H1 (cell line): ENCODE measurements around the gene AGAP3. TPM values are rescaled to one million over a fixed set of nuclear protein-coding genes. Genes with fewer than 3 reads are reported as not detected.

Experiments used
- CTCF ChIA-PET: fragments of 300-600 bp; sonication (Branson Sonifier 250); formaldehyde crosslinking; loops from one replicate; lab custom pipeline; 2021; ENCODE audit not compliant: partially characterized antibody; lab: Charles Lee
- POLR2A ChIA-PET: fragments of 300-600 bp; sonication (Branson Sonifier 250); formaldehyde crosslinking; loops from one replicate; lab custom pipeline; 2021; ENCODE audit warnings: inconsistent platforms; ENCODE audit not compliant: partially characterized antibody; lab: Charles Lee
- DNase-seq, 2 experiments: peaks; one replicate each; pipeline versions ENCODE4 v3.0.0 to v3.0.0-alpha.2; 2010 to 2022; ENCODE audit warnings: low spot score in 2 of 2, low read depth in 1 of 2, mixed read lengths in 1 of 2
- FAIRE-seq: peaks from 2 replicates; lab custom pipeline; 2011; peaks lifted over from hg19 to GRCh38; lab: Jason Lieb, UNC
- H2AFZ ChIP-seq: 2 replicates; pipeline ENCODE4 v1.8.1; 2012; ENCODE audit warnings: low read length, inconsistent platforms
- H2AK5ac ChIP-seq: 2 replicates; pipeline ENCODE4 v1.6.1; 2013; ENCODE audit warnings: low read depth, low read length
- H2BK120ac ChIP-seq: replicated peaks from 2 replicates; pipeline ENCODE3; 2013; ENCODE audit warnings: low read depth, low read length, inconsistent platforms
- H2BK12ac ChIP-seq: 2 replicates; pipeline ENCODE4 v1.6.1; 2013; ENCODE audit warnings: low read depth, low read length
- H2BK15ac ChIP-seq: 2 replicates; pipeline ENCODE4 v1.6.1; 2013; ENCODE audit warnings: low read length
- H2BK20ac ChIP-seq: 2 replicates; pipeline ENCODE4 v1.6.1; 2013; ENCODE audit warnings: low read length
- H2BK5ac ChIP-seq: 2 replicates; pipeline ENCODE4 v1.6.1; 2013; ENCODE audit warnings: low read depth, low read length
- H3K14ac ChIP-seq: 2 replicates; pipeline ENCODE4 v1.6.1; 2013; ENCODE audit warnings: inconsistent platforms; ENCODE audit not compliant: insufficient read length
- H3K18ac ChIP-seq: 2 replicates; pipeline ENCODE4 v1.6.1; 2013; ENCODE audit warnings: low read length; ENCODE audit errors: extremely low read depth
- H3K23ac ChIP-seq: 2 replicates; pipeline ENCODE4 v1.6.1; 2013; ENCODE audit warnings: inconsistent platforms; ENCODE audit not compliant: insufficient read length
- H3K23me2 ChIP-seq: 2 replicates; pipeline ENCODE4 v1.6.1; 2013; ENCODE audit warnings: low read depth, low read length
- H3K27ac ChIP-seq: 2 replicates; pipeline ENCODE4 v1.6.1; 2011; ENCODE audit warnings: low read depth, low read length, inconsistent platforms
- H3K27me3 ChIP-seq, 4 experiments: replicated peaks in 1 of 4; 1 replicate in 1 of 4; 2 replicates in 3 of 4; pipeline versions ENCODE4 v1.6.1 to v1.8.1; 2011 to 2013; ENCODE audit warnings: low read length in 3 of 4, mild to moderate bottlenecking in 3 of 4, inconsistent platforms in 2 of 4, mixed read lengths in 2 of 4, moderate library complexity in 1 of 4; ENCODE audit not compliant: control insufficient read depth in 3 of 4, insufficient read depth in 3 of 4; ENCODE audit errors: extremely low read depth in 1 of 4
- H3K36me3 ChIP-seq, 4 experiments: 2 replicates each; pipeline versions ENCODE4 v1.6.1 to v1.8.1; 2011 to 2013; ENCODE audit warnings: mild to moderate bottlenecking in 4 of 4, low read length in 3 of 4, moderate library complexity in 2 of 4, control low read depth in 1 of 4, inconsistent platforms in 1 of 4; ENCODE audit not compliant: insufficient read depth in 4 of 4, control insufficient read depth in 2 of 4
- H3K4ac ChIP-seq: replicated peaks from 2 replicates; pipeline ENCODE3; 2013; ENCODE audit warnings: low read length, low read depth, mixed read lengths, inconsistent platforms; ENCODE audit not compliant: insufficient read length
- H3K4me1 ChIP-seq, 4 experiments: replicated peaks in 1 of 4; 1 replicate in 1 of 4; 2 replicates in 3 of 4; pipeline versions ENCODE4 v1.6.1 to v1.8.1; 2011 to 2013; ENCODE audit warnings: low read length in 3 of 4, inconsistent platforms in 2 of 4, mixed read lengths in 1 of 4; ENCODE audit not compliant: insufficient read depth in 4 of 4, control insufficient read depth in 3 of 4
- H3K4me2 ChIP-seq, 2 experiments: 2 replicates each; pipeline versions ENCODE4 v1.6.1 to v1.8.1; 2011 to 2013; ENCODE audit warnings: low read depth in 2 of 2, low read length in 2 of 2, control low read depth in 1 of 2, inconsistent platforms in 1 of 2, mild to moderate bottlenecking in 1 of 2; ENCODE audit not compliant: insufficient read depth in 1 of 2
- H3K4me3 ChIP-seq, 4 experiments: fragments of 200-600, 300-600 bp in 1 of 4; sonication (generic), shearing (Covaris generic), sonication (Bioruptor Twin) in 1 of 4; 2 replicates each; pipeline versions ENCODE4 v1.5.1 to v1.8.1; 2011 to 2016; ENCODE audit warnings: low read length in 4 of 4, low read depth in 3 of 4, control low read depth in 2 of 4, inconsistent platforms in 2 of 4, mild to moderate bottlenecking in 2 of 4, mixed read lengths in 1 of 4, moderate library complexity in 1 of 4; ENCODE audit not compliant: insufficient read depth in 2 of 4; ENCODE audit errors: extremely low read depth in 1 of 4
- H3K56ac ChIP-seq: replicated peaks from 2 replicates; pipeline ENCODE3; 2013; ENCODE audit warnings: low read depth, mild to moderate bottlenecking, mixed read lengths, low read length, inconsistent platforms; ENCODE audit not compliant: insufficient read length
- H3K79me1 ChIP-seq: 2 replicates; pipeline ENCODE4 v1.6.1; 2013; ENCODE audit warnings: low read depth, low read length, control low read depth
- H3K79me2 ChIP-seq, 2 experiments: 2 replicates each; pipeline versions ENCODE4 v1.6.1 to v1.8.1; 2012 to 2013; ENCODE audit warnings: low read length in 2 of 2, mild to moderate bottlenecking in 2 of 2, inconsistent platforms in 1 of 2; ENCODE audit not compliant: insufficient read depth in 2 of 2, control insufficient read depth in 1 of 2
- H3K9ac ChIP-seq, 4 experiments: replicated peaks in 1 of 4; 1 replicate in 1 of 4; 2 replicates in 3 of 4; pipeline versions ENCODE4 v1.6.1 to v1.8.1; 2011 to 2013; ENCODE audit warnings: low read depth in 3 of 4, low read length in 3 of 4, control low read depth in 2 of 4, mild to moderate bottlenecking in 2 of 4, moderate library complexity in 2 of 4, inconsistent platforms in 1 of 4; ENCODE audit errors: extremely low read depth in 1 of 4
- H3K9me3 ChIP-seq, 2 experiments: 2 replicates each; pipeline versions ENCODE4 v1.6.1 to v1.8.1; 2012 to 2013; ENCODE audit warnings: mild to moderate bottlenecking in 2 of 2, moderate library complexity in 2 of 2, control low read depth in 1 of 2, inconsistent platforms in 1 of 2, low read depth in 1 of 2, low read length in 1 of 2, mixed read lengths in 1 of 2; ENCODE audit not compliant: insufficient read depth in 2 of 2
- H4K20me1 ChIP-seq, 2 experiments: replicated peaks in 1 of 2; 2 replicates each; pipeline versions ENCODE3 to v1.8.1; 2011 to 2013; ENCODE audit warnings: inconsistent platforms in 2 of 2, low read length in 2 of 2, mild to moderate bottlenecking in 1 of 2; ENCODE audit not compliant: insufficient read depth in 2 of 2, control insufficient read depth in 1 of 2
- H4K5ac ChIP-seq: 2 replicates; pipeline ENCODE4 v1.6.1; 2013; ENCODE audit warnings: low read length, low read depth, mixed read lengths, inconsistent platforms; ENCODE audit not compliant: insufficient read length
- H4K8ac ChIP-seq: 2 replicates; pipeline ENCODE4 v1.8.0; 2013; ENCODE audit warnings: mild to moderate bottlenecking, moderate library complexity, low read length, inconsistent platforms; ENCODE audit not compliant: insufficient read depth; ENCODE audit errors: extremely low read depth
- H4K91ac ChIP-seq: replicated peaks from 2 replicates; pipeline ENCODE3; 2013; ENCODE audit warnings: low read length, mixed read lengths, inconsistent platforms; ENCODE audit not compliant: insufficient read length
- BCL11A ChIP-seq, 2 experiments: IDR thresholded peaks; one replicate each; pipeline ENCODE4 v1.6.1; 2011; ENCODE audit warnings: low read depth in 2 of 2, low read length in 2 of 2, mild to moderate bottlenecking in 2 of 2
- CBX5 ChIP-seq: fragments of 300-800, 300-1000 bp; sonication (generic); IDR thresholded peaks from 2 replicates; pipeline ENCODE4 v1.7.1; 2016; ENCODE audit warnings: antibody characterized with exemption, low read length, low read depth
- CHD2 ChIP-seq: IDR thresholded peaks from 2 replicates; pipeline ENCODE4 v1.6.1; 2012; ENCODE audit warnings: low read length, improper control_type of control experiment
- CREB1 ChIP-seq: IDR thresholded peaks from 2 replicates; pipeline ENCODE4 v1.6.1; 2012; ENCODE audit warnings: inconsistent platforms
- CTBP2 ChIP-seq: IDR thresholded peaks from 2 replicates; pipeline ENCODE4 v1.7.0; 2011; ENCODE audit warnings: borderline replicate concordance, mild to moderate bottlenecking, moderate library complexity, mixed read lengths, low read length; ENCODE audit not compliant: insufficient read depth, insufficient read length
- JUND ChIP-seq: IDR thresholded peaks from 2 replicates; pipeline ENCODE4 v1.6.1; 2011; ENCODE audit warnings: mild to moderate bottlenecking, improper control_type of control experiment, low read length
- KDM4A ChIP-seq: IDR thresholded peaks from one replicate; pipeline ENCODE4 v1.7.1; 2012; ENCODE audit warnings: low read depth, mild to moderate bottlenecking, moderate library complexity, low read length, inconsistent platforms; ENCODE audit not compliant: severe bottlenecking
- NANOG ChIP-seq: IDR thresholded peaks from 2 replicates; pipeline ENCODE4 v1.6.1; 2011; ENCODE audit warnings: low read length, low read depth, mild to moderate bottlenecking, inconsistent platforms; ENCODE audit not compliant: insufficient read depth, poor library complexity, severe bottlenecking
- POU5F1 ChIP-seq: IDR thresholded peaks from 2 replicates; pipeline ENCODE4 v1.6.1; 2011; ENCODE audit warnings: low read depth, mild to moderate bottlenecking, low read length, moderate library complexity
- RNF2 ChIP-seq: fragments of 200-900, 300-1000 bp; sonication (generic); IDR thresholded peaks from 2 replicates; pipeline ENCODE4 v1.7.1; 2016; ENCODE audit warnings: borderline replicate concordance, low read depth, mild to moderate bottlenecking, antibody characterized with exemption, low read length; ENCODE audit not compliant: poor library complexity, severe bottlenecking; ENCODE audit errors: missing control alignments
- RXRA ChIP-seq: IDR thresholded peaks from 2 replicates; pipeline ENCODE4 v1.6.1; 2011; ENCODE audit warnings: low read depth, mild to moderate bottlenecking, low read length, moderate library complexity; ENCODE audit not compliant: insufficient read depth
- SP4 ChIP-seq: IDR thresholded peaks from 2 replicates; pipeline ENCODE4 v1.6.1; 2012; ENCODE audit warnings: low read length, inconsistent platforms
- SRF ChIP-seq: IDR thresholded peaks from 2 replicates; pipeline ENCODE4 v1.6.1; 2011; ENCODE audit warnings: mild to moderate bottlenecking, low read depth, low read length, moderate library complexity
- TAF1 ChIP-seq: IDR thresholded peaks from 2 replicates; pipeline ENCODE4 v1.6.1; 2011; ENCODE audit warnings: mild to moderate bottlenecking, low read depth, low read length
- WGBS, 2 experiments: shearing (Covaris generic) in 1 of 2; methylation state at CpG; one replicate each; pipeline versions ENCODE4 v1.1.6 to v1.1.7; 2013 to 2015; ENCODE audit warnings: low lambda C conversion rate in 2 of 2, mixed read lengths in 2 of 2, inconsistent platforms in 1 of 2, low coverage in 1 of 2, missing lambda C conversion rate in 1 of 2; ENCODE audit not compliant: insufficient replicate concordance in 2 of 2, insufficient coverage in 1 of 2, insufficient read length in 1 of 2; ENCODE audit errors: extremely low coverage in 1 of 2, missing lambda C conversion rate in 1 of 2; 5-methylcytosine and 5-hydroxymethylcytosine counted together
- polyA plus RNA-seq, 7 experiments: library from polyadenylated mRNA; depleted of rRNA in 3 of 7; stranded (reverse) in 5 of 7; unstranded in 2 of 7; fragments of >200 nt in 5 of 7; fragments of 200-250 nt in 2 of 7; gene quantifications; 1 replicate in 5 of 7; 2 replicates in 1 of 7; 4 replicates in 1 of 7; pipeline versions ENCODE4 v1.2.1 to v1.2.3, GENCODE V29; 2011 to 2013; ENCODE audit warnings: missing spikeins in 2 of 7, mixed read lengths in 2 of 7
- total RNA-seq: library from RNA; stranded (reverse); fragmentation: NEBNext Ultra II Directional; extraction: Animal tissue kit (Norgen Biotek cat#: 25700); gene quantifications from 2 replicates; pipeline ENCODE4 v1.2.1, GENCODE V29; 2021

The AGAP3 gene
- total and polyA plus RNA-seq, 2 of the 8 experiments (the other 6 are each of a cell fraction or from before 2014, with no cell fraction given), result 66.4 to 120 TPM

- Histone ChIP-seq H3K4me3 (peak overlapping the region; percentile 34 to 91 (median 42)), H2BK5ac (no peak overlapping the region), H4K8ac (no peak overlapping the region; the same call in 1 of the 2 replicates), H3K79me2 (peaks cover 0 to 8% of the 10 kb centered on the region in 2 experiments; a peak in 1 of 4 replicates), H2AFZ (no peak overlapping the region), H3K23me2 (peaks cover 24% of the 10 kb centered on the region), H3K9me3 (no peaks in the 10 kb centered on the region), H3K23ac (no peak overlapping the region), H3K4me1 (peaks cover 12 to 39% (median 34%) of the 10 kb centered on the region in 4 experiments), H3K79me1 (peaks cover 6% of the 10 kb centered on the region; the same call in 1 of the 2 replicates), H3K18ac (no peak overlapping the region), H3K9ac (0 out of 7 replicates have a peak overlapping the region, but pooled peaks of 1 of the 4 experiments have one; percentile 13), H4K5ac (no peak overlapping the region), H3K4me2 (peak overlapping the region; percentile 86 to 88), H2BK120ac (no peak overlapping the region), H3K56ac (no peak overlapping the region), H2BK12ac (no peak overlapping the region), H3K14ac (no peak overlapping the region), H3K27me3 (peaks cover 0 to 2% (median 0%) of the 10 kb centered on the region in 4 experiments; a peak in 2 of 7 replicates), H3K27ac (no peak overlapping the region), H4K20me1 (peaks cover 5 to 9% of the 10 kb centered on the region in 2 experiments), H2AK5ac (0 out of 2 replicates have a peak overlapping the region, but pooled peaks have one; percentile 53), H4K91ac (no peak overlapping the region), H2BK20ac (no peak overlapping the region), H2BK15ac (no peak overlapping the region), H3K4ac (no peak overlapping the region), H3K36me3 (peaks cover 3 to 34% (median 17%) of the 10 kb centered on the region in 4 experiments; a peak in 6 of 8 replicates)
- ChIA-PET POLR2A (interaction anchor here (1.1 to 7.9 kb wide), 13 partner anchors 8 to 189 kb away, joined by 3 to 77 read pairs (median 6); partner anchors contain the start of genes ABCB8, AGAP3 and FASTK), CTCF (interaction anchor here (0.9 to 9.7 kb wide), 19 partner anchors 9 to 181 kb away, joined by 3 to 88 read pairs (median 4); partner anchors contain the start of genes ABCB8 and AGAP3)
- FAIRE-seq (no peak), DNase-seq (no peak)
- 14% methylated on average over 9 of the region's 11 CpGs; no CpG with 5 or more reads in 1 of the 2 experiments for WGBS, 2 experiments
- TF ChIP-seq SP4, result no peak
- no peak for TF ChIP-seq POU5F1
- no peak for TF ChIP-seq RNF2
- TF ChIP-seq TAF1, result no peak
- TF ChIP-seq SRF, result no peak
- TF ChIP-seq CTBP2, result no peak
- no peak for TF ChIP-seq NANOG
- no peak for TF ChIP-seq JUND
- no peak for TF ChIP-seq CHD2
- TF ChIP-seq CBX5, result no peak
- no peak for TF ChIP-seq RXRA
- TF ChIP-seq KDM4A, result no peak
- TF ChIP-seq BCL11A (IDR thresholded peaks at IDR 0.05; ENCODE audit: low read depth in 2 of 2, low read length in 2 of 2), result no peak
- no peak for TF ChIP-seq CREB1
These were observed 23.1 kb upstream of the AGAP3 start for GRCh38 chr7:151063212-151063561.
